CD4-positive, alpha-beta T cell treated with Interleukin-21 for 1 hour (primary cell): ENCODE data around the gene AFMID.
A peak's percentile ranks its signal among the peaks of the same experiment; 100 is the strongest.
"Not testable (repeated sequence)": the region's sequence is repeated elsewhere in the genome, so short reads cannot be mapped to it uniquely, and the experiment has no call there.

Source experiments
- DNase-seq: peaks from one replicate; pipeline ENCODE4 v3.0.0-alpha.2; 2020

AFMID gene

DNA sequence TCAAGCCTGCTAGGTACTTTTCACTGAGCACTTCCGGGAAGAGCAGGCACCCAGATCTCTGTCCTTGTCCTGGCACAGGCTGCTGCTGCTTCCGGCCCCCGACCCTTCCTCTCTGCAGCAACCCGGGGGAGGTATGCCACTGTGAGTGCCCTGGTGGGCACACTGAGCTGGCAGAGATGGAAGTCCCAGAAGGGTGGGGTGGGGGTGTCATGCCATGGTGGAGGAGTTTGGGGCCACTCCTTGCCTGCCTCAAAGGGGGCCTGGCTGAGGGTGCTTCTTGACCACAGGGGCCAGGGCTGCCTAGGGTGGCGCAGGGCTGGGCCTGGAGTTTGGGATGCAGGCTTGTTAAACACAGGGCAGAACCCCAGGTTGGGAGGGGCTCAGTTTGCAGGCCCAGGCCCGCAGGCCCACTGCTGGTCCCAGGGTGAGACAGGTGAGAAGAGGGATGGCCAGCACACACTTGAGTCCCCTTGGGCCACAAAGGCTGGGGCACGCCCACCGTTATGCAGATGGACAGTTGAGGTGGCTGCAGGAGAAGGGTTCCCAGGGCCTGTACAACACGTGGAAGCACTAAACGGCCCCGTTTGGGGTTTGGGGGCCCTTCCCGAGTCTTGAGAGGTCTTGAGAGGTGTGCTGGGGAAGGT lies 53.0 kb downstream of the AFMID start:
- DNase-seq: no peak

DNA sequence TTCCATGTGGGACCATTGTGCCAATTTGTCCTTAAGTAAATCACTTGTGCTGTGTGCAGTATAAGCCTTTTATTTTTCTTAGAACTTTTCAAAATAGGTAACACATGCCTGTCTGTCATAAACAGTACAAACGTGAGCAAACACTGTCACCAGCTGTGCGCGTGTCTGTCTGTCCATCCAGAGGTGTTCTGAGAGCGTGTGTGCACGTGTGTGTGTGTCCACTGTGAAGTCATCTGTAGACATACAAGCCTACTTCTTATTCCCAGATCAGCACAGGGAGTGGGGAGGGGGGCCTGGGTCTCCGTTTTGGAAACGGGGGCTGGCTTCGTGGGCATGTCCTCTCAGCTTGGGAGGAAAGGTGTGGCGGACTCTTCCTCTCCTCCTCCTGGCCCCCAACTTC lies 53.7 kb downstream of the AFMID start:
- DNase-seq: no peak

DNA sequence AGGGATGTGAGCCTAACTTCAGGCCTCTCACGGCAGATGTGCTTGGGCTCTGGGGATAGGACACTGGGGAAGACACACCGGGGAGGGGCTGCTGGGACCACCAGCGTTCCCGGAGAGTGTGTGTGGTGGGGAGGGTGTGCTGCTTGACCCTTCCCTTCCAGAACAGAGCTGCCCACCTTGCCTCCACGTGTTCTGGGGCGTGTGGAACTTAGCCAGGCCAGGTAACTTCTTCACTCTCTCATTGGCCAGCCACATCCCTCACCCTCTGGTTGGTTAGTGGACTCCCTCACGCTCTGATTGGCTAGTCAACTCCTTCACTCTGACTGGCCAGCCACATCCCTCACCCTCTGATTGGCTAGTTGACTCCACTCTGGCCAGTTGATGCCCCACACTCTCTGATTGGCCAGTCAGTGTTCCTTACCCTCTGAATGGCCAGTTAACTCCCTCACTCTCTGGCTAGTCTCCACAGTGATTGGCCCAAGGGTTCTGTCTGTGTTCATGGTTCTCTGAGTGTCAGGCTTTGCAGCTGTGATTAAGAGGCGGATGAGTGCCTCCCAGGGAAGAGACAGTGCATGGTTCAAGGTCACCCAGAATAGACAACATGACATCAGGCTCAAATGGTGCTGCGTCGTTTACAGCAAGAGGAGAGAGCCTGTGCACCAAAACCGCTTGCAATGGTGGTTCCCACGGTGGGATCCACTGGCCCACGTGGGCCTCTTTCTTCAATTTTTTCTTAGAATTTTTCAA lies 54.3 kb downstream of the AFMID start:
- DNase-seq: no peak

DNA sequence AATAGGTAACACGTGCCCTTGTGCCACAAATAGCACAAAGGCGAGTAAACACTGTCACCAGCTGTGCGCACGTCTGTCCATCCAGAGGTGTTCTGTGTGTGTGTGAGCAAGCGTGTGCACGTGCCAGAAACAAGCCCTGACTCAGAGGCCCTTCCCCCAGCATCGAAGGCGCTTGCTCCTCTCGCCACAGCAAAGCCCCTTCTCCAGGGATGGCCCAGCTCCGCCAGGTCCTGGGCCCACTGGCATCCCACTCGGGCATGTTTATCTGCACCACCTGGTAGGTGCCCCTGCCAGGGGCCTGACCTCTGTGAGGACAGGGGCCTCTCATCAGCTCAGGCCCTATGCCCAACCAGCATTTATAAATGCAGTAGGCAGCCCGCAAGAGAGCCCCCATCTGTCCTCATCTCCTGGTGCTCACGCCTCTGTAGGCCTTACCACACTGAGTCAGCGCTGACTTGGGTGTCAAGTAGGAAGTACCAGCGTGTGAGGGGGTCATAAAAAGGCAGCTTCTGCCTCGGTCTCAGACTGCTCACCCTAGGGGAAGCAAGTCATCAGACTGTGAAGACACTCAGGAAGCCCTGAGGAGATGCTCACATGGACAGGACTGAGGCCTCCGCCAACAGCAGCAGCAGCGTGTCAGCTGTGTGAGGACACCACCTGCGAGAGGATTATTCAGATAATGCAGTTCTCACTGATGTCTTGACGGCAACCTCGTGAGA lies 55.0 kb downstream of the AFMID start:
- no peak for DNase-seq

- no peak for DNase-seq
Measured at GRCh38 chr17:78247304-78247703, 60.1 kb downstream of the AFMID start.

- no peak for DNase-seq
Measured at GRCh38 chr17:78248051-78248914, 61.1 kb downstream of the AFMID start.

DNA sequence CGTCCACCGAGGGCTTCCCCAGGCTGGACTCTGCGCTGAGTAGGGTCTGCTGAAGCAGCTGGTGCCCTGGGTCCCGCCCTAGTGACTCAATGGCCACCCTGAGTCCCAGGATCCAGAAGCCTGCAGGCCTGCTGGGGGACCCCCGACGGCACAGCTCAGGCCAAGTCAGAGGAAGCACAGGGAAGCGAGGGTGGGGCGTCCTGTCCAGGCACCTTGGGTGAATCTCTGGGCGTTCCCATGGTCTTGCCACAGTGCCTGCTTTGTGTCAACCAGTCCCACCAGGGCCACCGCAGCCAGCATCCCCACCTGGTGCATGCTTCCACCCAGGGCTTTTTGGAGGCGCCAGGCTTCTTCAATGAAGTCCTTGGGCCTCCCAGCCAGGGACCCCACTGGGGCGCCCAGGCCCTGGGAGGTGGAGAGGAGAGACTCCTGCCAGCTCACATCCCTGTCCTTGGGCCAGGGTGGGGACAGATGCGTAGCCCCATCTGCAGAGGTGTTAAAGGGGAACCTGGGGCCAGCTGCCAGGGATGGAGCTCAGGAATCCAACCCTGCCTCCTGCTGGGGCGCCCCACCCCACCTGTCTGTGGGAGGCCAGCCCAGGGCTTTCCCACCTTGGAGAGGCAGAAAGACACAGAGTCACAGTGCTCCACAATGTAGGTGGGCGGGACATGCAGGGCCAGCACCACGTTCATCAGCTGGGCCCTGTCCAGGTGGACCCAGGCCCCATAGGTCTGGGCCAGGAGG lies 62.1 kb downstream of the AFMID start:
- no peak for DNase-seq

DNA sequence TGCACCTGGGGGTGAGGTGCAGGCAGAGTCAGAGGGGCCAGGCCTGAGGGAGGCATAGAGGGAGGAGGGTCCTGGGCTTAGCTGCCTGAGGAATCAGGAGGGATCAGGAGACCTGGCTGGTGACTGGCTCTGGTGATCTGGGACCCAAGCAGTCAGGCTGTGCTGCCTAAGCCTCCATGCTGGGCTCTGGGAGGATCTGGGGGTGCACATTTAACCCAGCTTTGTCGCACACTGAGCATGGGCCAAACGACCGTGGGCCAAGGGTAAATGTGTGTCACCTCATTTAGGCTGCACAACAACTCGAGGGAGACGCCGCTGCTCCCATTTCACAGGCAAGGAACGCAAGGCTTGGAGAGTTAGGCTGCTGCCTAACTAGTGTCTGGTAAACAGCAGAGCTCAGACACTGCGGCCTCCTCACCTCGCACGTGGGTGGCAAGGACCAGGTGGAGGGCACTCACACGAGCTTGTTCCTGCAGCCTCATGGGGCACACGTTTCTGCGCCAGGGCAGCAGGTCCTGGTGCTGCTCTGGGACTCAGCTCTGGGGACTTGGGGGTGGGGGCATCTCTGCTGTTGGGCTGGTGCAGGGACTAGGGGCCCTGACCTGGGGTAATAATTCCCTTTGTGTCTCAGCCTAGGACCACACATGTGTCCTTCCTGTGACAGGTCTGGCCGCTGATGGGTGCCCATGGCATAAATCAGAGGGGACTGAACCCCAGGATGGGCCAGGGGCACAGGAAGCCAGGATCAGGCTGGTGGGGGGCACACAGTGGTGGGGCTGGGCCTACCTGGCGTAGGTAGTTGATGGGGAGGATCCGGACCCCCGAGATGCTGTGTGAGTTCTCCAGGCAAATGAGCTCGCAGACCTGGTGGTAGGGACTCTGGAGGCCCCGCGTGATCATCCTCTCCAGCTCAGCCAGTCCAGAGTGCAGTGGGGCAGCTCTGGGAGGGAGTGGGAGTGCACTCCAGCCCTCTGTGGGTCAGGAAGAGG lies 63.0 kb downstream of the AFMID start:
- no peak for DNase-seq

DNA sequence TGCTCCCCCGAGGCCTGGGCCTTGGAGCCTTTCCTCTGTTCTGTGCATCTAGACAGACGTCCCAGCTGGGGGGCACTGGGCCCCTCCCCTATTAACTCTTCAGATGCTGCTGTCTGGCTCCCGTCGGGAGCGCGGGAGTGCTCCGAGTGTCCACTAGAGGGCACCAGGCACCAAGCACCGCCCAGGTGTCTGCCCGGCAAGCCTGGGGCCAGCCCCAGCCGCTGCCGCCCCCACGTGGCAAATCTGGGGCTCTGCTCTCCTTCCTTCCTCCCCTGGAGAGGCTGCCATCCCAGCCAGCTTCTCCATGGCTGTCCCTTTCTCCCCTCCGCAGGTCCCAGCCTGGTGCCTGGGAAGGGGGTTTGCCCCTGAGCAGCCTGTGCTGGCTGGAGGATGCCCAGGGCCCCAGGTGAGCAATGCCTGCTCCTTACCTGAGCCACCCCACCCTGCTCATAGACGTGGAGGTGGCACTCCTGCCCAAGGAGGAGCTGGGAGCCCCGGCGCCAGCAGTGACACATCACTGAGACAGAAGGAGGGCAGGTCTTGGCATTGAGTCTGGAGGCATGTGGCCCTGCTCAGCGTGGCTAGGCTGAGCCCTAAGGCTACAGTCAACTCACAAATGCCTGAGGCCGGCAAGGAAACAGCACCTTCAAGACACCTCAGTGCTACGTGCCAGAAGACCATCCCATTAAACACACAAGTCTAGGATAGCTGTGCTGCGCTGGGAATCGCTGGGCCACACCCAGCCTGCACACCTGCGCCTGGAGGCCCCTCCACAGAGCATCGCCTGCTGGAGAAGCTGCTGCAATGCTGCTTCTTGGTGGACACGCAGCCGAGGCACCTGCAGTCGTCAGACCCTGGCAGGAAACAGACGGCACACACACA lies 64.0 kb downstream of the AFMID start:
- peak; percentile 85 for DNase-seq

DNA sequence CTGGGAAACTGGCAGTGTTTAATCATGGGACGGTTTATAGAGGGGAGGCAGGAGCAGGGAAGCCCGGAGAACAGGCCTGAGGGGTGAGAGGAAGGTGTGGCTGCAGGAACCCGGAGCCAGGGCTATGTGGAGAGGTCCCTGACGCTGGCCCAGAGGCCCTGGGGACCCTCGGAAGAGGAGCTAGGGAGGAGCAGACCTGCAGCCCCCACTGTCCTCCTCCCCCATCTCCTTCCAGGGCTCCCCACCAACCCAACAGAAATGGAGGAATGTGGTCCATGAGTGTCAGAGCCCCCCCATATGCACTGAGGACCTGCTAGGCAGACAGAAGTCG lies 64.6 kb downstream of the AFMID start:
- no peak for DNase-seq

GRCh38 chr17:78252111-78252634 lies 65.0 kb downstream of the AFMID start:
- peak; percentile 89 for DNase-seq

- no peak for DNase-seq
Measured at GRCh38 chr17:78252701-78253635, 65.8 kb downstream of the AFMID start.

- DNase-seq: not testable (repeated sequence)
Measured at GRCh38 chr17:78253636-78253945, 66.4 kb downstream of the AFMID start.

DNA sequence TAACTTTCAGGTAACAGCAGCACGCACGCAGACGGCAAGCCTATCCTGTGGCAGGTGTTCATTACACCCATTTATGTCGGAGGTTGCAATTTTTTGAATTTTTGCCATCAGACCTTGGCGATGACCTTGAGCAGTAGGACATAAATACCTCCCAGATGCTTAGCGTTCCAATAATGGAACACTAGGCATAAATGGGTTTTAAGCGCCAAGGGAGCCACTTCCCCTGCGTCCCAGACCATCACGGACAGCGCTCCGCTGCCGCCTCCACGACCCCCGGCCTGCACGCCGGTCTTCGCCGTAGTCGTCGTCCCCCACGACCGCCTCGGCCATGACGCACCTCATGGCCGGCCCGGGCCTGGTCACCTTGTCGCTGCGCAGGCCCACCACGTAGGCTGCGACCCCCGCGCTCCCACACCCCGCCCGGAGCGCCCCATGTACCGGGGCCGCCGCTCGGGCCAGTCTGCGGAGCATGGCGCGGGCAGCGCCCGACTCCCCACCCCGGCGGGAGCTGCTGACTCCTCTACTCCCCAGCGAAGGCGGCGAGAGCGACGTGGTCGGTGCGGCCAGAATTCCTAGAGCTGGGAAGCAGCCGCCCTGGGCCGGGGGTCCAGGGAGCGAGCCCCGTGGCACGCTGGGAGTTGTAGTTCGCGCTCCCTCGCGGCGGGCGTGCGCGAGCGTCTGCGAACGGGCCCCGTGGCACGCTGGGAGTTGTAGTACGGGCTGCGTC lies 66.9 kb downstream of the AFMID start:
- peak; percentile 83 for DNase-seq

GRCh38 chr17:78255029-78255656 lies 68.0 kb downstream of the AFMID start:
- no peak for DNase-seq

DNA sequence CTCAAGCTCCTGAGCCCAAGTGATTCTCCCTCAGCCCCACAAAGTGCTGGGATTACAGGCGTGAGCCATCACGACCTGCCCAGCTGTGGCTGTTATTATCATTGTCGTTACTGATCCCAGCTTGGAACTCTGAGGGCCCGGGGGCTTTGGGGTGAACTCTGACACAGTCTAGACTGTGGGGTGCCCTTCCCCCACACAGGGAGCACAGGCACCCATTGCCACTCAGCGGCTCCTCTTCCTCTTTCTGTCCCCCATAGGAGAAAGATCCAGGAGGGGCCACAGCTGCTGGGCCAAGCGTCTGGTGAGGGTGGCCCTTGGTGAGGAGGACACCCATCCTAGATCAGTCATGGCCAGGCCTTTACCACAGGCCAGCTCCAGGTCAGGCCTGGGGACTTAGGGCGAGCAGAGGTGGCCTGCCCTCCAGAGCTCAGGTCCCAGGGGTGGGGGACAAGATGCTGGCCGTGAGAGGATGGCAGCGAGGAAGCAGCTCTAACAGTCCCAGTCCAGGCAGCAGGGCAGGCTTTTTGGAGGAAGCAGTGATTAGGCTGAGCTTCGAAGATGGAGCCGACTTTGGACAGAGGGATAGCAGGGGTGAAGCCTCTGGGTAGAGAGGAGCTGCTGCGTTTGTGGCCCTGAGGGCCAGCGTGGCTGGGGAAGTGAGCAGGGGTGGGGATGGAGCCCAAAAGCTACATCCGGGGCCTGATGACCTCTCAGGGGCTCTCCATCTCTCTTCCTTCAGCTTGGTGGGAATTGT lies 69.0 kb downstream of the AFMID start:
- no peak for DNase-seq
